Mesendoderm (in vitro differentiated cells): ENCODE results near the gene GDF11.

Experiments
- DNase-seq: peaks from one replicate; pipeline ENCODE4 v3.0.0; 2013
- H2AK5ac ChIP-seq: 2 replicates; pipeline ENCODE4 v1.6.1; 2013; ENCODE audit warnings: low read length, inconsistent platforms
- H2BK120ac ChIP-seq: 2 replicates; pipeline ENCODE4 v1.6.1; 2013; ENCODE audit warnings: low read depth, mild to moderate bottlenecking, low read length, moderate library complexity, mixed read lengths
- H2BK15ac ChIP-seq: replicated peaks from 2 replicates; pipeline ENCODE4 v1.6.1; 2013; ENCODE audit warnings: low read depth, mild to moderate bottlenecking, moderate library complexity
- H2BK5ac ChIP-seq: 2 replicates; pipeline ENCODE4 v1.6.1; 2013; ENCODE audit warnings: low read length, inconsistent platforms
- H3K18ac ChIP-seq: 2 replicates; pipeline ENCODE4 v1.6.1; 2013; ENCODE audit warnings: mild to moderate bottlenecking, low read length, mixed read lengths
- H3K23ac ChIP-seq: one replicate; pipeline ENCODE4 v1.6.1; 2013; ENCODE audit warnings: low read length
- H3K27ac ChIP-seq: 2 replicates; pipeline ENCODE4 v1.5.1; 2013; ENCODE audit warnings: low read depth, mild to moderate bottlenecking, inconsistent platforms, low read length, moderate library complexity
- H3K27me3 ChIP-seq: 2 replicates; pipeline ENCODE4 v1.6.1; 2013; ENCODE audit warnings: low read length, control low read depth, mild to moderate bottlenecking, inconsistent platforms; ENCODE audit not compliant: insufficient read depth, poor library complexity
- H3K36me3 ChIP-seq: 2 replicates; pipeline ENCODE4 v1.6.1; 2013; ENCODE audit warnings: low read length, inconsistent platforms; ENCODE audit not compliant: control insufficient read depth, insufficient read depth
- H3K4ac ChIP-seq: one replicate; pipeline ENCODE4 v1.6.1; 2013; ENCODE audit warnings: low read depth, mild to moderate bottlenecking, low read length, moderate library complexity
- H3K4me1 ChIP-seq: 2 replicates; pipeline ENCODE4 v1.6.1; 2013; ENCODE audit warnings: low read depth, low read length, inconsistent platforms; ENCODE audit not compliant: control insufficient read depth
- H3K4me2 ChIP-seq: 2 replicates; pipeline ENCODE4 v1.6.1; 2013; ENCODE audit warnings: low read length
- H3K4me3 ChIP-seq: 2 replicates; pipeline ENCODE4 v1.5.1; 2013; ENCODE audit warnings: mild to moderate bottlenecking, low read length
- H3K56ac ChIP-seq: one replicate; pipeline ENCODE4 v1.6.1; 2013; ENCODE audit warnings: low read length
- H3K79me1 ChIP-seq: 2 replicates; pipeline ENCODE4 v1.6.1; 2013; ENCODE audit warnings: low read length, inconsistent platforms
- H3K79me2 ChIP-seq: 2 replicates; pipeline ENCODE4 v1.6.1; 2013; ENCODE audit warnings: mild to moderate bottlenecking, low read length; ENCODE audit not compliant: control insufficient read depth, insufficient read depth
- H3K9ac ChIP-seq: 2 replicates; pipeline ENCODE4 v1.6.1; 2013; ENCODE audit warnings: low read length, inconsistent platforms
- H4K5ac ChIP-seq: one replicate; pipeline ENCODE4 v1.6.1; 2013; ENCODE audit warnings: low read length
- H4K8ac ChIP-seq: one replicate; pipeline ENCODE4 v1.6.1; 2013; ENCODE audit warnings: low read depth, mild to moderate bottlenecking, control low read depth, low read length, moderate library complexity
- WGBS: extraction: QIAGEN DNeasy Blood & Tissue Kit; methylation state at CpG from one replicate; pipeline ENCODE4 v1.1.7; 2013; ENCODE audit warnings: low lambda C conversion rate, missing lambda C conversion rate; ENCODE audit not compliant: insufficient coverage; ENCODE audit errors: extremely low coverage; 5-methylcytosine and 5-hydroxymethylcytosine counted together

GDF11 gene

GRCh38 chr12:55699471-55700055, 43.4 kb upstream of the GDF11 start:
- Histone ChIP-seq H3K4me3 (no peak overlapping the region), H4K5ac (no peak overlapping the region), H3K79me1 (peaks cover 2% of the 10 kb centered on the region), H2BK5ac (no peak overlapping the region), H3K27me3 (no peaks in the 10 kb centered on the region), H4K8ac (no peak overlapping the region), H3K56ac (no peak overlapping the region), H3K4me1 (no peaks in the 10 kb centered on the region), H3K27ac (no peak overlapping the region), H3K36me3 (no peaks in the 10 kb centered on the region), H2BK120ac (no peak overlapping the region), H3K4me2 (no peak overlapping the region), H3K23ac (no peak overlapping the region), H3K18ac (no peak overlapping the region), H3K9ac (no peak overlapping the region), H3K79me2 (no peaks in the 10 kb centered on the region), H3K4ac (no peak overlapping the region), H2BK15ac (no peak overlapping the region), H2AK5ac (no peak overlapping the region)
- DNase-seq, result no peak
- WGBS, result no CpG with 5 or more reads among the region's 5 CpGs

DNA sequence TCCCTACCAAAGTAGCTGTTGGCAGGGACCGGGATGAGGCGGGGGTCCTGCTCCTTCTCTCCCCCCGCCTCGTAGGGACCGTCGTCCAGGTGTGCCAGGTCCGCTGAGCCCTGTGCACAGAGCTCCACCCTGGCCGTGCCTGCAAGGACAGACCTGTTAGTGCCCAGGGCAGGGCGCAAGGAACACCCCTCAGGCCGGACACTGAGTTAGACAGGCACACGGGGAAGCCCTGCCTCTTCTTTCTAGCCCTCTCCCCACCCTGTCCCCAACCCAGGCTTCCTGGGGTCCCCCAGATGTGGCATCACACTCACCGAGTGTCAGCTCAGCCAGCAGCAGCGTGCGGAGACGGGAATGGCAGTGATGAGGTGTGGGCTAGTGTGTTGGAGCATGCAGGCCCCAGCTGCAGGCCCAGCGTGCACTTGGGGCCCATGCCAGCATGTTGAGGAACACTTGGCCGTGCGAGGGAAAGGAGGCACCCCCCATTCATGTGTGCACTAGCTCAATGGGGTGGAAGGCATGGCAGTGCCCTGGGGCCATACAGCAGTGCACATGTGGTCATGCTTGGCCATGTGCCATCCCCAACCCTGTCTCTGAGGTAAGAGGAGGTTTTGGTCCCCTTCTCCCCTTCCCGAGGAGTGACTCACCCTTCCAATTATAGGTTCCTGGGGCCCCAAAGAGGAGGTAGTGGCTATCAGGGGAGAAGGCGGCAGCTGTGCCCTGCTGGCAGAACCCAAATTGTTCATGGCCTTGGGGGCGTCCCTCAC, 42.5 kb upstream of the GDF11 start:
- WGBS, result no CpG with 5 or more reads among the region's 21 CpGs
- H3K4ac ChIP-seq, result no peak overlapping the region

DNA sequence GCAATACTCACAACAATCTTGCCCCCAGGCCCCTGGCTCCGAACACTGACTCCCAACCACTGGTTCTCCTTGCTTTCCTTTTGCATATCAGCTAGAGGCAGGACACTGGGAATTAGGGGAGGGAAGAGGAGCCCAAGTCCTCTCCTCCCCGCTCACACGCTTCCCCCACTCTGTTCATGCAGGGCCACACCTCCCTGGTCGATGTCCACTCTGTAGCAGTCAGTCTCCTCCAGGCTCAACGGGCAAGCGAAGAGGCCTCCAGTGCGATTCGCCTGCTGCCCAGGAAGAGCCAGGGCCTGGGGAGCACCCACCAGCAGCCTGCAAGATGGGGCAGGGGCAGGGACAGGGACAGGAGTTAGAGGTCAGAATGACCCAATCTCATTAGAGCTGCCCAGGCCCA, 40.1 kb upstream of the GDF11 start:
- H2BK15ac ChIP-seq, result no peak overlapping the region
- no peak overlapping the region for H3K4ac ChIP-seq
- DNase-seq, result no peak
- WGBS, result no CpG with 5 or more reads among the region's 8 CpGs
- no peak overlapping the region for H4K8ac ChIP-seq
- H3K23ac ChIP-seq, result no peak overlapping the region
- H3K9ac ChIP-seq, result no peak overlapping the region
- H3K4me3 ChIP-seq, result no peak overlapping the region
- no peak overlapping the region for H2AK5ac ChIP-seq
- H3K27ac ChIP-seq, result no peak overlapping the region
- no peaks in the 10 kb centered on the region for H3K79me2 ChIP-seq
- H2BK5ac ChIP-seq, result no peak overlapping the region
- no peaks in the 10 kb centered on the region for H3K36me3 ChIP-seq
- peaks cover 1% of the 10 kb centered on the region for H3K4me1 ChIP-seq
- no peak overlapping the region for H4K5ac ChIP-seq
- no peak overlapping the region for H3K56ac ChIP-seq
- H3K27me3 ChIP-seq, result no peaks in the 10 kb centered on the region
- no peak overlapping the region for H3K18ac ChIP-seq
- H3K79me1 ChIP-seq, result peaks cover 2% of the 10 kb centered on the region
- H2BK120ac ChIP-seq, result no peak overlapping the region
- no peak overlapping the region for H3K4me2 ChIP-seq

More for the DNA sequence above, 42.5 kb upstream of the GDF11 start:
- no peak overlapping the region for H2BK15ac ChIP-seq
- H3K36me3 ChIP-seq, result no peaks in the 10 kb centered on the region
- H3K79me2 ChIP-seq, result no peaks in the 10 kb centered on the region
- no peaks in the 10 kb centered on the region for H3K27me3 ChIP-seq
- no peaks in the 10 kb centered on the region for H3K4me1 ChIP-seq
- no peak overlapping the region for H4K8ac ChIP-seq
- no peak overlapping the region for H2BK5ac ChIP-seq
- H3K18ac ChIP-seq, result no peak overlapping the region
- H3K56ac ChIP-seq, result no peak overlapping the region
- H4K5ac ChIP-seq, result no peak overlapping the region
- DNase-seq, result no peak
- no peak overlapping the region for H3K23ac ChIP-seq
- no peak overlapping the region for H3K4me3 ChIP-seq
- H2AK5ac ChIP-seq, result no peak overlapping the region
- no peak overlapping the region for H2BK120ac ChIP-seq
- peaks cover 2% of the 10 kb centered on the region for H3K79me1 ChIP-seq
- H3K9ac ChIP-seq, result no peak overlapping the region
- no peak overlapping the region for H3K4me2 ChIP-seq
- no peak overlapping the region for H3K27ac ChIP-seq

- H2AK5ac ChIP-seq, result no peak overlapping the region
- no peaks in the 10 kb centered on the region for H3K27me3 ChIP-seq
- no peak overlapping the region for H3K56ac ChIP-seq
- no peak overlapping the region for H2BK5ac ChIP-seq
- H3K23ac ChIP-seq, result no peak overlapping the region
- no peak overlapping the region for H3K9ac ChIP-seq
- H3K18ac ChIP-seq, result no peak overlapping the region
- peaks cover 2% of the 10 kb centered on the region for H3K79me1 ChIP-seq
- WGBS, result no CpG with 5 or more reads among the region's 2 CpGs
- H3K4me2 ChIP-seq, result no peak overlapping the region
- H2BK15ac ChIP-seq, result no peak overlapping the region
- H3K4me3 ChIP-seq, result no peak overlapping the region
- H4K8ac ChIP-seq, result no peak overlapping the region
- no peak for DNase-seq
- H3K4ac ChIP-seq, result no peak overlapping the region
- no peak overlapping the region for H4K5ac ChIP-seq
- no peaks in the 10 kb centered on the region for H3K36me3 ChIP-seq
- no peaks in the 10 kb centered on the region for H3K79me2 ChIP-seq
- no peak overlapping the region for H3K27ac ChIP-seq
- H2BK120ac ChIP-seq, result no peak overlapping the region
- H3K4me1 ChIP-seq, result peaks cover 1% of the 10 kb centered on the region
Measured at GRCh38 chr12:55703288-55703687, 39.6 kb upstream of the GDF11 start.

DNA sequence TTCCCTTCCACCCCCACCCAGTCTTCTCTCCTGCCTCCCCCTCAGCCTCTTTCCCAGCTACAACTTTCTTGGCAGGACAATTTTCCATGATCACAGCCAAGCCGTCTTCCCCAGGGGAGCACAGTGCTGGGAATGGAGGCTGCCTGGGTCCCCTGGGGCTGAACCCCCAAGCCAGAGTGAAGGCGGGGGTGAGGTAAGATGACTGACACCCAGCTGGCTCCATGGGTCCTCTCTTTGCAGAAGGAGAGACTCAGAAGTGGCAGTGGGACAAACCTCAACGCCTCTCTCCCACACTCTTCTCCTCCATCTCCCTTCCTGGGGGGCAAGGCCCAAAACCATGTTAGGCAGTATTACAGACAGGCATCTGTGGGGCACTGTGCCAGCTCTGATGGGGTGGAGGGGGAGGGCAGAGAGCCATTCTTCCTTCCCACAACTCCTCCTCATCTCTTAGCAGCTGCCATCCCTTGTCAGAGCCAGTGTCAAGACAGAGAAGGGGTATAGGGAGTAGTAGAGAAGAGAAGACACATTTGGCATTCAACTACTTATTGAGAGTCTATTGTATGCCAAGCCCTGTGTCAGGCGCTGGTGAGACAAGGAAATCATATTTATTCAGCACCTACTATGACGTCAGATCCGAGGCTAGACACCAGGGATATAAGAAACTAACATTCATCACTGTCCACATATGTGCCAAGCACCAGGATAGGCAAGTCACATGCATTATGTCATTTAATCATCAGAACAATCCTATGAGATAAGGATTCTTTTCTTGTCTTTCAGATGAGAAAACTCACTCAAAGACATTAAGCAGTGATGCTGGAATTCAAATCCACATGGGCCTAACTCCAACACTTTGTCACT, 38.8 kb upstream of the GDF11 start:
- no CpG with 5 or more reads among the region's 6 CpGs for WGBS
- no peak overlapping the region for H3K18ac ChIP-seq
- no peaks in the 10 kb centered on the region for H3K27me3 ChIP-seq
- no peak overlapping the region for H4K5ac ChIP-seq
- no peak overlapping the region for H3K9ac ChIP-seq
- no peak overlapping the region for H3K4ac ChIP-seq
- H3K27ac ChIP-seq, result no peak overlapping the region
- no peaks in the 10 kb centered on the region for H3K79me2 ChIP-seq
- H3K56ac ChIP-seq, result no peak overlapping the region
- H3K23ac ChIP-seq, result no peak overlapping the region
- H3K4me2 ChIP-seq, result no peak overlapping the region
- no peak overlapping the region for H2BK120ac ChIP-seq
- no peak overlapping the region for H2BK15ac ChIP-seq
- H4K8ac ChIP-seq, result no peak overlapping the region
- no peak overlapping the region for H2AK5ac ChIP-seq
- H3K36me3 ChIP-seq, result no peaks in the 10 kb centered on the region
- DNase-seq, result no peak
- H3K79me1 ChIP-seq, result peaks cover 2% of the 10 kb centered on the region
- H3K4me1 ChIP-seq, result peaks cover 4% of the 10 kb centered on the region
- H2BK5ac ChIP-seq, result no peak overlapping the region
- no peak overlapping the region for H3K4me3 ChIP-seq
